ENCODE data around the gene EFNA5.

DNA sequence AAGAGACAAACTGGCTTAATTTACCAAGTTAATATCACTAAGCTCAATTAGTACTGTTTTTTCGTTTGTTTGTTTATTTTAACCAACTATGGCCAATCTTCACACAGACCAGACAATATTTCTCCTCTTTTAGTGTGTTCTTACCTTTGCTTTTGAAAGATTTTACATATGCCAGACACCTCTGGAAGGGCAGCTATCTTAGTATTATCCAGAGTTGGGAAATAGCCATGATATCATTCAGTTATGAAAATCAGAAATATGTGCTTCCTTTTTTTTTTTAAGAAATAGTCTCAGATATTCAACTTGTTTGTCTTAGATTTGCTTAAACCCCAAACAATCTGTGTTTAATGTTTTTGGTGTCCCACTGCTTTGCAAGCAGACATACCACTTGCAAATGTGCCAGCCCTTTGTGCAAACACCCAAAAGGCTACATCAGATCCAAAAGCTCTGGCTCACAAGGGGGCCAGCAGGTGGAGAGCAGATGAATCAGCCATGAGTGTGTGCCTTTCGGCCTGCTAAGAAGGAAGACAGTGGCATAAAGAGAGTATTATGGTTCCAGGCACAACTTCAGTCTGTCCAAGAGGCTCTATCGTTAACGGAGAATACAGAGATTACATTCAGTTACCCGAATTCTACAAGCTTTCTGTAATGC lies 147.6 kb downstream of the EFNA5 start:
- TF ChIP-seq, protein P1, sequence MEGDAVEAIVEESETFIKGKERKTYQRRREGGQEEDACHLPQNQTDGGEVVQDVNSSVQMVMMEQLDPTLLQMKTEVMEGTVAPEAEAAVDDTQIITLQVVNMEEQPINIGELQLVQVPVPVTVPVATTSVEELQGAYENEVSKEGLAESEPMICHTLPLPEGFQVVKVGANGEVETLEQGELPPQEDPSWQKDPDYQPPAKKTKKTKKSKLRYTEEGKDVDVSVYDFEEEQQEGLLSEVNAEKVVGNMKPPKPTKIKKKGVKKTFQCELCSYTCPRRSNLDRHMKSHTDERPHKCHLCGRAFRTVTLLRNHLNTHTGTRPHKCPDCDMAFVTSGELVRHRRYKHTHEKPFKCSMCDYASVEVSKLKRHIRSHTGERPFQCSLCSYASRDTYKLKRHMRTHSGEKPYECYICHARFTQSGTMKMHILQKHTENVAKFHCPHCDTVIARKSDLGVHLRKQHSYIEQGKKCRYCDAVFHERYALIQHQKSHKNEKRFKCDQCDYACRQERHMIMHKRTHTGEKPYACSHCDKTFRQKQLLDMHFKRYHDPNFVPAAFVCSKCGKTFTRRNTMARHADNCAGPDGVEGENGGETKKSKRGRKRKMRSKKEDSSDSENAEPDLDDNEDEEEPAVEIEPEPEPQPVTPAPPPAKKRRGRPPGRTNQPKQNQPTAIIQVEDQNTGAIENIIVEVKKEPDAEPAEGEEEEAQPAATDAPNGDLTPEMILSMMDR (conservative IDR thresholded peaks at IDR 0.05; ENCODE audit: low read depth in 2 of 2): no peak
- TF ChIP-seq, protein P2, sequence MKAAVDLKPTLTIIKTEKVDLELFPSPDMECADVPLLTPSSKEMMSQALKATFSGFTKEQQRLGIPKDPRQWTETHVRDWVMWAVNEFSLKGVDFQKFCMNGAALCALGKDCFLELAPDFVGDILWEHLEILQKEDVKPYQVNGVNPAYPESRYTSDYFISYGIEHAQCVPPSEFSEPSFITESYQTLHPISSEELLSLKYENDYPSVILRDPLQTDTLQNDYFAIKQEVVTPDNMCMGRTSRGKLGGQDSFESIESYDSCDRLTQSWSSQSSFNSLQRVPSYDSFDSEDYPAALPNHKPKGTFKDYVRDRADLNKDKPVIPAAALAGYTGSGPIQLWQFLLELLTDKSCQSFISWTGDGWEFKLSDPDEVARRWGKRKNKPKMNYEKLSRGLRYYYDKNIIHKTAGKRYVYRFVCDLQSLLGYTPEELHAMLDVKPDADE (IDR thresholded peaks at IDR 0.05): no peak
- TF ChIP-seq EZH2 (IDR thresholded peaks at IDR 0.05; ENCODE audit: low read depth, unreplicated experiment) (no peak), POLR2AphosphoS5 (IDR thresholded peaks at IDR 0.05; ENCODE audit: low read depth) (no peak), EZH2phosphoT487 (IDR thresholded peaks at IDR 0.05; ENCODE audit: unreplicated experiment) (no peak)
